PFSK-1 (cell line): ENCODE measurements around the gene FAF2.

ENCODE experiments used
- POLR2AphosphoS5 ChIP-seq: IDR thresholded peaks from 2 replicates; pipeline ENCODE4 v1.6.1; 2012; ENCODE audit warnings: low read depth, mild to moderate bottlenecking, control low read depth, low read length, moderate library complexity
- TAF1 ChIP-seq: IDR thresholded peaks from 2 replicates; pipeline ENCODE4 v1.6.1; 2012; ENCODE audit warnings: low read length, control low read depth, borderline replicate concordance; ENCODE audit not compliant: insufficient read depth
- TF ChIP-seq, protein P1 (sequence below), 2 experiments: IDR thresholded peaks; 2 replicates each; pipeline versions ENCODE4 v1.6.1 to v1.8.0; 2011 to 2012; ENCODE audit warnings: low read depth in 2 of 2, low read length in 2 of 2, control low read depth in 1 of 2, inconsistent platforms in 1 of 2, mild to moderate bottlenecking in 1 of 2, moderate library complexity in 1 of 2; ENCODE audit not compliant: insufficient read depth in 1 of 2

DNA sequence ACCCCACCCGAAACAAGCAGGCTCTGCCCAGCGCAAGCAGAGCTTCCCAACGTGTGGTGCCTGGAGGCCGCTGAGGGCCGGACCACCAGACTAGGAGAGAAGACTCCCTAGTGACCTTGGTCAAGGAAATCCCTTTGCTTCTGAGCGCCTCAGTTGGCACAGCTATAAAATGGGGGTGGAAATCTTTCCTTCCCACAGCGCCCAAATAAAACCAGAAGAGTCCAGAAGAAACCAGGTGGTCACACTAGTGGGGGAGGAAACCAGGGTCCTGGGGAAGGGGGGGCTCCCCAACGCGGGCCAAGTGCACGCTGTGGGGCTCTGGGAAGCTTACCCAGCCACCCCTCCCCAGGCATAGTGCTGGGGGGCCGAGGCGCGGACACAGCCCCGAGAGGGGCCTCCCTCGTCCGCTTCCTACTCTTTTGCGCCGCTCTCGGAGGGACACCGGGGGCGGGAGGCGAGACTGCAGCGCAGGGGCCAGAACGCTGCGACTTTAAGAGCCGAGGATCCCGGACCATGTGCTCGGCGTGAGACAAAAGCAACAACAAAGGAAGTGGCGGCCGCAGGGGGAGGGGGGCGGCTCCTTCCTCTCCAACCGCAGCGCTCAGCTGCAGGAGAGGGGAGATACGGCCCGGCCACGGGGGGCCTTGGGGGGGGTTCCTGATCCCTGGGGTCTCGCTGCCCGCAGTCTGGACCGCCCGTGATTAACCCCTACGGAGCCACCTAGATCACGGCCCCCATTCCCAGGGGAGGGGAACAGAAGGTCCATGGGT, 88.1 kb downstream of the FAF2 start:
- no peak for TF ChIP-seq POLR2AphosphoS5
- TF ChIP-seq, protein P1, sequence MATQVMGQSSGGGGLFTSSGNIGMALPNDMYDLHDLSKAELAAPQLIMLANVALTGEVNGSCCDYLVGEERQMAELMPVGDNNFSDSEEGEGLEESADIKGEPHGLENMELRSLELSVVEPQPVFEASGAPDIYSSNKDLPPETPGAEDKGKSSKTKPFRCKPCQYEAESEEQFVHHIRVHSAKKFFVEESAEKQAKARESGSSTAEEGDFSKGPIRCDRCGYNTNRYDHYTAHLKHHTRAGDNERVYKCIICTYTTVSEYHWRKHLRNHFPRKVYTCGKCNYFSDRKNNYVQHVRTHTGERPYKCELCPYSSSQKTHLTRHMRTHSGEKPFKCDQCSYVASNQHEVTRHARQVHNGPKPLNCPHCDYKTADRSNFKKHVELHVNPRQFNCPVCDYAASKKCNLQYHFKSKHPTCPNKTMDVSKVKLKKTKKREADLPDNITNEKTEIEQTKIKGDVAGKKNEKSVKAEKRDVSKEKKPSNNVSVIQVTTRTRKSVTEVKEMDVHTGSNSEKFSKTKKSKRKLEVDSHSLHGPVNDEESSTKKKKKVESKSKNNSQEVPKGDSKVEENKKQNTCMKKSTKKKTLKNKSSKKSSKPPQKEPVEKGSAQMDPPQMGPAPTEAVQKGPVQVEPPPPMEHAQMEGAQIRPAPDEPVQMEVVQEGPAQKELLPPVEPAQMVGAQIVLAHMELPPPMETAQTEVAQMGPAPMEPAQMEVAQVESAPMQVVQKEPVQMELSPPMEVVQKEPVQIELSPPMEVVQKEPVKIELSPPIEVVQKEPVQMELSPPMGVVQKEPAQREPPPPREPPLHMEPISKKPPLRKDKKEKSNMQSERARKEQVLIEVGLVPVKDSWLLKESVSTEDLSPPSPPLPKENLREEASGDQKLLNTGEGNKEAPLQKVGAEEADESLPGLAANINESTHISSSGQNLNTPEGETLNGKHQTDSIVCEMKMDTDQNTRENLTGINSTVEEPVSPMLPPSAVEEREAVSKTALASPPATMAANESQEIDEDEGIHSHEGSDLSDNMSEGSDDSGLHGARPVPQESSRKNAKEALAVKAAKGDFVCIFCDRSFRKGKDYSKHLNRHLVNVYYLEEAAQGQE (IDR thresholded peaks at IDR 0.05; ENCODE audit: insufficient read depth in 1 of 2, low read depth in 2 of 2, low read length in 2 of 2) = no peak
- TF ChIP-seq TAF1 = no peak
